Heart right ventricle (tissue), 16 donors: Measurements from ENCODE around the gene TRIM62. TPM values are rescaled to one million over a fixed set of nuclear protein-coding genes. Genes with fewer than 3 reads are reported as not detected.

Source experiments
- ATAC-seq, 8 donors: fragments of 200-7000 bp; cut with Tn5 transposase; one replicate each; pipeline ENCODE4 v1.9.1; 2020; ENCODE audit warnings: mild to moderate bottlenecking in 8 of 8, moderate library complexity in 8 of 8, moderate number of reproducible peaks in 1 of 8
- DNase-seq, 2 donors: peaks; one replicate each; pipeline ENCODE4 v3.0.0-alpha.2; 2020
- H3K27ac ChIP-seq, 10 donors: fragments of 200-600 bp; sonication (generic) in 2 of 10; one replicate each; pipeline versions ENCODE4 v1.5.0 to v1.8.0; 2020 to 2022; ENCODE audit warnings: mild to moderate bottlenecking in 3 of 10
- H3K27me3 ChIP-seq, 7 donors: fragments of 200-600 bp; one replicate each; pipeline ENCODE4 v1.8.0; 2021 to 2022; ENCODE audit warnings: mild to moderate bottlenecking in 2 of 7
- H3K36me3 ChIP-seq, 9 donors: fragments of 200-600 bp; sonication (generic) in 1 of 9; one replicate each; pipeline versions ENCODE4 v1.5.0 to v1.8.0; 2020 to 2022; ENCODE audit warnings: mild to moderate bottlenecking in 2 of 9
- H3K4me1 ChIP-seq, 9 donors: fragments of 200-600 bp; sonication (generic) in 1 of 9; one replicate each; pipeline versions ENCODE4 v1.5.0 to v1.8.0; 2020 to 2022; ENCODE audit warnings: mild to moderate bottlenecking in 4 of 9
- H3K4me3 ChIP-seq, 10 donors: fragments of 200-600 bp; sonication (generic) in 2 of 10; one replicate each; pipeline versions ENCODE4 v1.5.0 to v1.8.0; 2020 to 2022; ENCODE audit warnings: mild to moderate bottlenecking in 7 of 10, moderate library complexity in 2 of 10
- H3K9me3 ChIP-seq, 11 donors: fragments of 200-600 bp in 10 of 11; sonication (generic) in 2 of 11; one replicate each; pipeline versions ENCODE4 v1.5.0 to v1.8.0; 2013 to 2022; ENCODE audit warnings: mild to moderate bottlenecking in 2 of 11, control low read depth in 1 of 11, moderate library complexity in 1 of 11
- CTCF ChIP-seq, 9 donors: fragments of 200-600 bp; sonication (generic) in 2 of 9; IDR thresholded peaks; one replicate each; pipeline versions ENCODE4 v1.5.0 to v1.8.0; 2021 to 2022; ENCODE audit warnings: antibody characterized with exemption in 9 of 9, mild to moderate bottlenecking in 5 of 9, moderate library complexity in 1 of 9
- WGBS, 2 donors: extraction: QIAGEN DNeasy Blood & Tissue Kit; methylation state at CpG; one replicate each; pipeline ENCODE4 v1.1.7; 2013; ENCODE audit warnings: inconsistent platforms in 1 of 2; 5-methylcytosine and 5-hydroxymethylcytosine counted together
- intact Hi-C, 10 donors: fragments of 100-400 bp; cut with DNase I; formaldehyde crosslinking; loops; one replicate each; pipeline versions ENCODE4 v1.11.1 to v1.14.2; 2022
- polyA plus RNA-seq, 2 donors: library from polyadenylated mRNA; stranded (reverse); fragments of 200-250 nt; gene quantifications; one replicate each; pipeline ENCODE4 v1.2.3, GENCODE V29; 2013
- total RNA-seq, 10 donors: library from RNA; stranded (reverse); fragmentation: NEBNext Ultra II Directional in 3 of 10; extraction: Animal tissue kit (Norgen Biotek cat#: 25700) in 3 of 10; gene quantifications; one replicate each; pipeline versions ENCODE4 v1.2.1 to v1.2.4, GENCODE V29; 2021 to 2023
- donor health status: Arrhythmogenic right ventricular cardiomyopathy.
- donor health status: ischemic (EF 13 %, LVEDD 7.1; RV severe dilation, severe dysfunction).
- donor health status: healthy with polysubstance abuse.
- donor health status: DM: no; HTN: yes; CAD: no.
- donor health status: DM: no; HTN: no; CAD: no.
- donor health status: ischemic (EF 25% LVEDD 6.9; RV normal size, moderate dysfunction).
- donor health status: ischemic (EF 25% LVEDD 5.7; RV mildly dilated, moderate dysfunction).
- donor health status: healthy.
- donor health status: DM: yes; HTN: yes; CAD: no.
- donor health status: Ischemic cardiomyopathy.
- donor health status: ischemic (EF 35%, LVEDD 5.7; RV mildly dilated, moderate dysfunction).
- donor health status: nonischemic (EF 11% LVEDD 7.7; RV severe dilation, severe dysfunction).
- donor health status: DM: yes; HTN: yes; CAD: no.
- donor health status: PGD.
- donor health status: ischemic (EF 29% LVEDD 5.4; RV normal size, mild dysfunction).
- donor health status: nonischemic (EF 23%, LVEDD 6.1; RV moderate dilation, normal function).

Gene TRIM62
- total and polyA plus RNA-seq, 12 donors: 2.0 to 3.7 (median 2.6) TPM

GRCh38 chr1:33191731-33192275, 10.0 kb upstream of the TRIM62 start:
- intact Hi-C loops: no loop called here
- Histone ChIP-seq H3K9me3 (no peaks in the 10 kb centered on the region), H3K4me1 (no peaks in the 10 kb centered on the region), H3K4me3 (no peak overlapping the region), H3K27ac (no peak overlapping the region), H3K36me3 (no peaks in the 10 kb centered on the region), H3K27me3 (peaks cover 0 to 8% (median 0%) of the 10 kb centered on the region in 7 donors)
- WGBS, 2 donors: 81 to 82% methylated on average over 2 of the region's 2 CpGs
- no peak for TF ChIP-seq CTCF (IDR thresholded peaks at IDR 0.05)
- ATAC-seq (no peak), DNase-seq (no peak)

GRCh38 chr1:33190701-33191100, 8.9 kb upstream of the TRIM62 start:
- ATAC-seq (no peak), DNase-seq (no peak)
- no peaks in the 10 kb centered on the region for H3K9me3 ChIP-seq
- TF ChIP-seq CTCF (IDR thresholded peaks at IDR 0.05): no peak
- peaks cover 0 to 8% (median 0%) of the 10 kb centered on the region in 7 donors for H3K27me3 ChIP-seq
- H3K4me1 ChIP-seq: no peaks in the 10 kb centered on the region
- no peak overlapping the region for H3K27ac ChIP-seq
- WGBS, 2 donors: 57 to 59% methylated on average over 2 of the region's 2 CpGs
- no peaks in the 10 kb centered on the region for H3K36me3 ChIP-seq
- intact Hi-C loops: no loop called here
- H3K4me3 ChIP-seq: no peak overlapping the region

GRCh38 chr1:33188572-33189275, 6.9 kb upstream of the TRIM62 start:
- no peak overlapping the region for H3K27ac ChIP-seq
- WGBS, 2 donors: 76 to 80% methylated on average over 6 of the region's 6 CpGs
- intact Hi-C loops: no loop called here
- ATAC-seq: no peak
- H3K27me3 ChIP-seq: peaks cover 0 to 9% (median 7%) of the 10 kb centered on the region in 7 donors
- H3K4me1 ChIP-seq: no peaks in the 10 kb centered on the region
- H3K9me3 ChIP-seq: no peaks in the 10 kb centered on the region
- DNase-seq: no peak
- no peak for TF ChIP-seq CTCF (IDR thresholded peaks at IDR 0.05)
- no peaks in the 10 kb centered on the region for H3K36me3 ChIP-seq
- H3K4me3 ChIP-seq: no peak overlapping the region

DNA sequence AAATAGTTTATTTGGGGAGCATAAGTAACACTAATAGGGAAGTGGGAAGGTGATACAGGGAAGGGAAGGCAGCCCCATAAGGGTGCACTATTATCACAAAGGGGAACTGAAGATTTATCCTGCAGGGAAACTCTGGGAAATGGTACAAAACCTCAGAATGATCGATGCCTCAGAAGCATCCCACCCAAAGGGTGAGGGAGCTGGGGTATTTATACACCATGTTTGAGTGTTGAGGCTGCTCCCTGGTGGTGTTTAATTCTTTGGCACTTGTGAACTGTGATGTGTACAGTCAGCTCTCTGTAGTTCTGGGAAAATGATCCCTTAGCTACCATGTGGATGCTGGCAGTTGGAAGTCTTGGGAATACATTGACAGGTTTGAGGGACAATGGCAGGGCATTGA, 5.1 kb upstream of the TRIM62 start:
- 91 to 95% methylated on average over 1 of the region's 1 CpG for WGBS, 2 donors

More for the DNA sequence above, 5.1 kb upstream of the TRIM62 start:
- Histone ChIP-seq H3K27ac (no peak overlapping the region), H3K36me3 (no peaks in the 10 kb centered on the region), H3K27me3 (peaks cover 0 to 9% (median under 1%) of the 10 kb centered on the region in 7 donors), H3K4me3 (no peak overlapping the region), H3K4me1 (peaks cover 0 to 10% (median 4%) of the 10 kb centered on the region in 9 donors), H3K9me3 (no peaks in the 10 kb centered on the region)
- TF ChIP-seq CTCF (IDR thresholded peaks at IDR 0.05): no peak
- DNase-seq: no peak
- no peak for ATAC-seq
- intact Hi-C loops: no loop called here
